HG03432 (cell line): ENCODE measurements around the gene AKR7A2.

Experiments
- ATAC-seq: cut with Tn5 transposase; IDR thresholded peaks from one replicate; pipeline ENCODE4 v1.9.1; 2021; ENCODE audit warnings: mild to moderate bottlenecking, moderate library complexity; ENCODE audit not compliant: unreplicated experiment

The AKR7A2 gene

DNA sequence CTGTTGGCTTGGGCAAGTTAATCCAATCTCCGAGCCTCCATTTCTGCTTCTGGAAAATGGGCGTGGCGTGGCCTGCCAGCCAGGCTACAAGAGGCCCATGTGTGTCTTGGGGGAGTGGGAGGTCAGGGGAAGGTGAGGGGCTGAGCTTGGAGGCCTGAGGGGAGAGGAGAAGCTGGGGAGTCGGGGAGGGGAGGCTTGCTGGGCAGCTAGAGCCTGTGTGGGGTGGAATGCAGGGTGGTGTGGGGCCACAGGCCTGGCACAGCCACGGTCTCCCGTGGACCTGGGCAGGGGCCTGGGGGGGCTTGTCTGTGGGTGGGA lies 14.8 kb upstream of the AKR7A2 start:
- no peak for ATAC-seq

- no peak for ATAC-seq
These were observed 14.2 kb upstream of the AKR7A2 start for GRCh38 chr1:19325958-19326747.

DNA sequence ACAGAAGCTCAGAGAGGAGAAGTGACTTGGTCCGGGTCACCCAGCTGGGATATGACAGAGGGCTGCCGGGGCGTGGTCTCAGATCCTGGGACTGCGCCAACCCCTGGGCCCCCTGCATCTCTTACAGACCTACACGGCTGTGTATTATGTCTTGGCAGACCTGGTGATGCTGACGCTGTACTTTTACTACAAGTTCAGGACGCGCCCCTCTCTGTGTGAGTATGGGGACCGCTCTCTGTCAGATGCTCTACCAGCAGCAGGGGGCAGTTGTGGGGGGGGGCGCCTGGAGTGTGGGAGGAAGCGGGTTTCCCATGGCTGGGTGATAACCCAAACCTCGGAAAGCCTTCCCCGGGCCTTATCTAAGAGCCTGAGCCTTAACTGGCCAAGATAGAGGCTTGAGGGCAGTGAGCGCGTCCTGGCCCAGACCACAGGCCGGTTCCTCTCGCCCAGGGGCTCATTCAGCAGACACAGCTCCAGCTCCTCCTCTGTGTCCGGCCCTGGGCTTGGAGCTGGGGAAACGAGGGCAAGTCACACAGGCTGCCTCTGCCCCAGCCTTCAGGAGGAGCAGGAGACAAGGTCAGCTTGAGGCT lies 13.5 kb upstream of the AKR7A2 start:
- no peak for ATAC-seq

- ATAC-seq = no peak
These were observed 12.7 kb upstream of the AKR7A2 start for GRCh38 chr1:19324665-19324990.

DNA sequence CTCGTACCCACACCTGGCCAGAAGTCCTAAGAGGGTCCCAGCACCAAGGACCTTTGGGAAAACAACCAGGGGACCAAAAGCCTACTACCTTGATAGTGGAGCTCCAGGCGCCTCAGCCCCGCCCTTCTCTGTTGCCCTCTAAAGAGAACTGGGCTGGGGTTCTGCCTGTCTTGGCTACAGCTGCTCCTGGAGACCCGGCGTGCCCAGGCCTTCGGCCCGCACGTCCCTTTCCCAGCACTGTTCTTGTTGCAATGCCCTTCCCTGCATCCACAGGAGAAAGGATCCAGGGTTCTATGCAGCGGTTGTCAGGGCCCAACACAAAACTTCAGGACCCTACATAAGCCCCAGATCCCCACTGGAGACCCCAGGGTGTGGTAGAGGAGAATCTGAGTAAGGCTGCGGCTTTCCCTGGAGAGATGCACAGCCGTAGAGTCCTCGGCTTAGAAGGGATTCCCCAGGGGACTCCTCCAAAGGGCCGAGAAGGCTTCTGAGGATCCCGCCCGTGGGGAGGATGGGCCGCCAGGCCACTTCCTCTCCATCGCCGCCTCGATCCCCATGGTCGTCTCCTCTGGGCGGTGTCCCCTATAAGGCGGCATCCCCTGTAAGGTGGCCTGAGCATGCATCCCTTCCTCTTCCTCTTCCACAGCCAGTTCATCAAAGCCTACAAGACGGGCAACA lies 12.2 kb upstream of the AKR7A2 start:
- ATAC-seq = no peak

DNA sequence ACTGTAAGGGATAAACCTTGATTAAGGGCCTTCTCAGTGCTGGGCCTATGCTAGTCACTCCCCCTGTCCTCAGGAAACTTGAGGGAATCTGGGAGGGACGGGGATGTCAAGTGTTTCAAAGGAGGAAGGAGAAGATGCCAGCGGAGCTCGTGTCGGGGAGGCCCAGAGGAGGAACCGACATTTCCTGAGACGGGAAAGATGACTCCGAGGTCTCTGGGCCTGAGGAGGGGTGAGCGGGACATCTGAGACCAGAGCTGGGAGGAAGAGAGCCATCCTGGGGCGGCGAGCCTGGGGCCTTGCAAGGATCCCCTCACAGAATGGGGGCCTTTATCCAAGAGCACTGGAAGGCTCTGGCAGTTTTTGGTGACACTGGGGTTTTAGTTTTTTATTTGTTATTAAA lies 10.5 kb upstream of the AKR7A2 start:
- ATAC-seq = no peak

- no peak for ATAC-seq
These were observed 9.1 kb upstream of the AKR7A2 start for GRCh38 chr1:19321071-19321470.

- no peak for ATAC-seq
These were observed 7.3 kb upstream of the AKR7A2 start for GRCh38 chr1:19319196-19319595.

DNA sequence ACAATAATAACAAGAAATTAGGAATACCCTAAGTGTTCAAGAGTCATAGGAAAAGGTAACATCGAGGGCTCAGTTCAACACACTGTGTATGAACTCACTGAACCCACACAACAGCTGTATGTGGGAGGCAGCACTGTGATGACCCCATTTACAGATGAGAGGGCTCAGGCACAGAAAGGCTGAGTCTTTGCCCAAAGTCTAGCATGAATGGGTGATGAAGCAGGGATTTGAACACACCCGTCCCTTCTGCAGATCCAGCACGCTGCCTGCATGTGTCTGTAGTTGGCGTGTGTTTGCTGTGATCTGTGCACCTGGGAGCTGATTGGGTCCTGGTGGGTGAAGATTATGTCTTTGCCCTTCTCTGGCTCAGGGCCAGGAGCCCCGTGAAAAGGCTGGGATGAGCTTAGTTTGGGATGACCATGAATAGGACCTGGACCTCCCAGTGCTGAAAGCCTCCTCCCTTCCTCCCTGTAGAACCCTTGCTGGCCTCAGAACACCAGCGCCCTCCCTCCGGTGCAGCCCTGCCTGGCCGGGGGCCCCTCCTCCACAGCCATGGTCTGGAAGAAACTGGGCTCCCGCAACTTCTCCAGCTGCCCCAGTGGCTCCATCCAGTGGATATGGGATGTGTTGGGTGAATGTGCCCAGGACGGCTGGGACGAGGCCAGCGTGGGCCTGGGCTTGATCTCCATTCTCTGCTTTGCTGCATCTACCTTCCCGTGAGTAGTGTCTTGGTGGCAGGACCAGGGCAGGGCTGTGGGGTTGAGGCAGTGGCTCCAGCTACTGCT lies 5.4 kb upstream of the AKR7A2 start:
- ATAC-seq = no peak

DNA sequence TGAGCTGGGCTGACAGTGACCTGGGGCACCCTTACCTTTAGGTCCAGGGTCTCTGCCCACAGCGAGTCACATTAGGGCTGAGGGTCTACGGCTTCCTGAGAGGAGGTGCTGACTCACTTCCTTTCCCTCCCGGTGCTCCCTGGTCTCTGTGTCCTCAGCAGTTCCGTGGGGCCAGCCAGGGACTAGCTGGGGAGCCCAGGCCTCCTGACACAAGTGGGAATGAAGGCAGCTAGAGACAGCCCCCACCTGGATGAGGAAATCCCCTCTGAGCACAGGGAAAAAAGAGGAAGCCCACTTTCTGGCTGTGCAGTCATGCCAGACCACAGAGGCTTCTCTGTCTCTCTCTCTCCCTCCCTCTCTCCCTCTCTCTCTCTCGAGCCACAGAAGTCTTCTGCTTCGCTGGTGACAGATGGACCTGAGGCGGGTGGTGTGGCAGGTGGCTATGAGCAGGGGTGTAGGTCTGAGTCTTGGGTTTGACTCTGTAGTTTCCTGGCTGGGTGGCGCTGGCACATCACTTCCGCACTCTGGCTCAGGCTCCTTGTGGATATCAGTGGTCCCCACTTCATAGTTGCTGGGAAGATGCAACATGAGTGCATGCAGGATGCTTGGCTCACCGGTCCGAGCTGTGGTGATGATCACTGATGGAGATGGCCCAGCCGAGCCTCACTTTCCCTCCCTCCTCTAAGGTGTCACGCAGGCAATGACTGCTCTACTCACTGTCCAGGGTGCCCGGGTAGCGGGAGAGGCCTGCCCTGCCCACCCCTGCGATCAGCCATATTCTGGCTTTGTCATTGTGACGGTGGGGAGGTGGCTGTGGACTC lies 3.6 kb upstream of the AKR7A2 start:
- ATAC-seq = no peak

GRCh38 chr1:19313961-19314882 lies 2.3 kb upstream of the AKR7A2 start:
- no peak for ATAC-seq

DNA sequence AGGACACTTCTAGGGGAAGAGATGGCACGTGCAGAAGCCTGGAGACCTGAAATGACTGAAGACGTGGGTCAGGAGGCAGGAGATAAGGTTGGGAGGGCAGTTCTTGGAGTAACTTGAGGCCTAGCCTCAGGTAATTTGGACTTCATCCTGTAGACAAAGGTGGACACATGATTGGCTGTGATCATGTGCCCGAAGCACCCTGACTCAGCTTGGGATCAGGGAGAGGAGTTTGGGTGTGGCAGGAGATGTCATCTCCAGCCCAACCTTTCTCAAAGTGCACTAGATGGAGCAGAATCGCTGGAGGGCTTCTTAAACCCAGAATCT lies 1.7 kb upstream of the AKR7A2 start:
- no peak for ATAC-seq

DNA sequence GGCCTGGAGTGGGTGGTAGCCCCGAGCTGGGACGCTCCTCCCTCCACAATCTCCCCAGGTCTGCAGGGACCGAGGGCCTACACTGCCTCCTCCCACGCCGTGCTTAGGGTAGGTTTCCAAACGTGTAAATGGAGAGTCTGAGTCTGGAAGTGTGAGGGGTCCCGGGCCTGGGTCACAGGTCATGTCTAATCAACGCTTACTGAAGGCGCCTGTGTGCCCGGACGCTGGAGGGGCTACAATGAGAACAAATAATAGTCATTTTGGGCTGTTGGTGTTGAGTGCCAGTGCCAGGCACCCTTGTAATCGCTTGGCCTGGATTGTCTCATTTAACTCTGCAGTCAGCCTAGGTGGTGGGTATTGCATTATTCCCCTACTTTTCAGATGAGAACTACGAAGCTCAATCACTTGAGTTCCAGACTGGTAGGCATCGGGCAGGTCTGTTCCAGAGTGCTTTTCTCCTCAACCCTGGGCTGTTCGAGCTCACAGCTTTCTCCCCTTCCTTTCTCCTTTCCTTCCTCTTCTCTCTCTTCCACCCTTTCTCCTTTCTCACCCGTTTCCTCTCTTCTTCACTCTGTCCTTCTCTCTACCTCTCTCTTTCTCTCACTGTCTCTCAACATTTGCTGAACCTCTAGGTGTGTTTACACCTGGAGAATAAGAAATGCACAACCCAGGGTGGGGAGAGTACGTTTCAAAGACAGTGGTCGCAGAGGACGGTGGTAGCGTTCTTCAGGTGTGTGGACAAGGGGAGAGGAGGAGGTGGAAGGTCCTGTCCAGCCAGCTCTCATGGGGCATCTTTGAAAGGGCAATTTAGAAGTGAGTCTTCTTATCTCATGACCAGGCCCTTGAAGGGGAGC lies 1.1 kb upstream of the AKR7A2 start:
- peak; percentile 12 for ATAC-seq

GRCh38 chr1:19311503-19311930 lies 427 bp downstream of the AKR7A2 start:
- peak; percentile 15 for ATAC-seq

DNA sequence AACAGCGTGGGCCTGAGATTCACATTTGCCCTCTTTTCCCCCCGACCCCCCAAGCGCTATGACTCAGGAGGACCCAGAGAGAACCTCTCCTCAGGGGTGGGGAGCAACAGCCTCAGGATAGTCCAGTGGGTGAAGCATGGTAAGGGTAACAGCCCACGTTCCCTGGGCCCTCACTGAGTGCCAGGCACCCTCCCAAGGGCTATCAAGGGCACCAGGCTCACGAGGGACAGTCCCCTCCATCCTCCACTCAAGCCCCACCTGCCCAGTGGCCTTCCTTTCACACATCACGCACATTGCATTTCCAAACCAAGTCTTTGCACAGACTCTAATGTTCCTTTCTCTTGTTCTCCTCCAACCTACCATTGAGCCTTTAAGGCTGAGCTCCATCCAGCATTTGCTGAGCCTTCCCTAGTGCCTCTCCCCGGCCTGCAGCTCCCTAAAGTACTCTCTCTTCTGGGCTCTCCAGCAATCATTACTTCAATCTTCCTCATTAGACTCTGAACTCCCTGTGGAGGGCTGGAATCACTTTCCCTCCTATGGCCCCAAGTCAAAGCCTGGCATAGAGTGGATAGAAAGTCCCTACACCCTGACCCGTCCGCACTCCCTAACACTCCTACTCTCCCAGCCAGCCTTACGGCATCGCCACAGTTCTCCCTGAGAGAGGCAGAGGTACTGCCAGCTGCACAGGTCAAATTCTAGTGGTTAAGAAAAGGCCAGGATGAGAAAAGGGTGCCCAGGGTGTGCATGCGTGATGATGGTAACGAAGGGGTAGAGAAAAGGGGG lies 1.0 kb downstream of the AKR7A2 start:
- ATAC-seq = no peak

GRCh38 chr1:19310061-19310460 lies 1.9 kb downstream of the AKR7A2 start:
- ATAC-seq = no peak

DNA sequence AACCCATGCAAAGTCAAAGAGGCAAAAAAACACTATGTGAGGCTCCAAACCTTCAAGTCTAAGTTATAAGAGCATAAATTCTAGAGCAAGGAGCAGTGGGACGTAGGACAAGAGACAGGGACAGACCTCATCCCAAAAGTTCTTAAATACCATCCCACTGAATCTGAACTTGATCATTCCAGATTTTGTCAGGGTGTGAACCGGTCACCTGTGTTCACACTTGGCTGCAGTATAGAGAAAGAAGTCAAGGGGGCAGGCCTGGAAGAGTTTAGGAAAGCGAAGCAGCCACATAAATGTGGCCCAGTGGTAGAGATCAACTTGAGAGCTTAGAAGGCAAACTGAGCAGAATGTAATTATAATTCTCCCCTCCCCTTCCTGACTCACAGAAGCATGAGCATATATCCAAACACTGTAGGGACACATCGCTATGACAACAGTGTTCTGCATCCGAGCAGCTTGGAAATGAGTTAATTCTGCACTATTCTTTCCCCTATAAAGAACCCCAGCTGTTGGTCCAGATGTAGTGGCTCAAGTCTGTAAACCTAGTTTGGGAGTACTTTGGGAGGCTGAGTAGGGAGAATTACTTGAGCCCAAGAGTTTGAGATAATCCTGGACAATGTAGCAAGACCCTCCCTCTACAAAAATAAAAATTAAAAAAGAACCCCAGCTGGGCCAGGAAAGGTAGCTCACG lies 2.7 kb downstream of the AKR7A2 start:
- no peak for ATAC-seq

- ATAC-seq = no peak
These were observed 3.4 kb downstream of the AKR7A2 start for GRCh38 chr1:19308509-19308907.
